ENCODE results near the gene PRELID2.

- no peak for TF ChIP-seq CTCF (IDR thresholded peaks at IDR 0.05; ENCODE audit: low read depth, low read length)
- TF ChIP-seq EZH2phosphoT487 (IDR thresholded peaks at IDR 0.05; ENCODE audit: low read depth), result no peak
Observed at GRCh38 chr5:145787001-145787400, 48.1 kb downstream of the PRELID2 start.

All from OCI-LY3 (cell line).